GM21423 (cell line): ENCODE measurements around the gene TSHZ2.
A peak's percentile ranks its signal among the peaks of the same experiment; 100 is the strongest.
"Not testable (repeated sequence)": the region's sequence is repeated elsewhere in the genome, so short reads cannot be mapped to it uniquely, and the experiment has no call there.

Source experiments
- ATAC-seq: cut with Tn5 transposase; IDR thresholded peaks from one replicate; pipeline ENCODE4 v1.9.1; 2021; ENCODE audit warnings: mild to moderate bottlenecking, moderate library complexity; ENCODE audit not compliant: unreplicated experiment

Gene TSHZ2

GRCh38 chr20:53399083-53399482, 426.9 kb downstream of the TSHZ2 start:
- no peak for ATAC-seq

GRCh38 chr20:53399592-53400335, 427.6 kb downstream of the TSHZ2 start:
- no peak for ATAC-seq

DNA sequence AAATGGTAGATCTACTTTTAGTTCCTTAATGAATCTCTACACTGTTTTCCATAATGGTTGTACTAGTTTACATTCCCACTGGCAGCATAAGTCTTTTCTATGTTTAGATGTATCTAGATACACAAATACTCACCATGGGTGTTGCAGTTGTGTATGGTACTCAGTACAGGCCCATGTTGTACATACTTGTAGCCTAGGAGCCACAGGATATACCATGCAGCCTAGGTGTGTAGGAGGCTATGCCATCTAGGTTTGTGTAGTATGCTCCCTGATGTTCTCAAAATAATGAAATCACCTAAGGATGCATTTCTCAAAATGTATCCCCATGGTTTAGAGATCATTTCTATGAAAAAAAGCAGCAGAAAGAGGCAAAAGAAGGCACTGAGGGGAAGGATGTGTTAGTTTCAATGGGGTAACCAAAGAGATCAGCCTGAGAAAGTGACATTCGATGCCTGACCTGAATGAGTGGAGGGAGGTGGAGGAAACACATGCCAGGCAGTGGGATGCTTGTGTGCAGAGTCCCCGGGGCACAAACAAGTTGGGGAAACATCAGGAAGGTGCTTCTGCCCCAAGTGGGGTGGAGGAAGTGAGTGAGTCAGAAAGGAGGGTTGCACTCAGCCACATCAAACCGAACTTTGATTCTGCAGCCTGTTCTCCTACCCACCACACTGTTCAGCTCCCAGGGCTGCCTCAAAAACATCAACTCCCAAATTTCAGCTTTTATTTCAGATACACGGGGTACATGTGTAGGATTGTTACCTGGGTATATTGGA, 430.3 kb downstream of the TSHZ2 start:
- no peak for ATAC-seq

DNA sequence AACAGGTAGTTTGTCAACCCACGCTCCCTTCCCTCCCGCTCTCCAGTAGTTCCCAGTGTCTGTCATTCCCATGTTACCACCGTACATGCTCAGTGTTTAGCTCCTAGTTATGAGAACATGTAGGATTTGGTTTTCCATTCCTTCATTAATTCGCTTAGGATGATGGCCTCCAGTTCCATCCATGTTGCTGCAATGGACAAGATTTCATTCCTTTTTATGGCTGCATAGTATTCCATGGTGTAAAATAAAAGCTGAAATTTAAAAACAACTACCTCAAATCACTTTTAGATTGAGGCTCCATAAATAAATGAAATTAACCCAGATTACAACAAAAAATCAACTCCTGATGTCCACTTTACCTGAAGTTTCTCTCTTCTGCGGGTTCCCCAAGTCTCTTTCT, 430.9 kb downstream of the TSHZ2 start:
- ATAC-seq = no peak

GRCh38 chr20:53405139-53405538, 433.0 kb downstream of the TSHZ2 start:
- ATAC-seq = no peak

DNA sequence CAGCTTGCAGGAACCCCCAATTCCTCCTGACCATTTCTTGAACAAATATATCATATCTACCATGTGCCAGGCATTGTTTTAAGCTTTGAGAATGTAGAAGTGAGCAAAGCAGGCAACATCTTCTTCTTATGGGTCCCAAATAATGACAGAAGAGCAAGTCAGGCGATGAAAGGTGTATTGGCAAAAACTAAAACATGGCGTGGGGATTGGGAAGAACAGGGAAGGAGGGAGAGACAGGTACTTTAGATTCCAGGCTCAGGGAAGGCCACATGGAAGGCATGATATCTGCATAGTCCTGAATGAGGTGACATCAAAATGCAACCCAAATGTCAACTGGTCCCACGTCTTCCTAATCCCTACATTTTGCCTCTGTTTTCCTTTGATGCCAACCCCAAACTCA, 434.4 kb downstream of the TSHZ2 start:
- no peak for ATAC-seq

DNA sequence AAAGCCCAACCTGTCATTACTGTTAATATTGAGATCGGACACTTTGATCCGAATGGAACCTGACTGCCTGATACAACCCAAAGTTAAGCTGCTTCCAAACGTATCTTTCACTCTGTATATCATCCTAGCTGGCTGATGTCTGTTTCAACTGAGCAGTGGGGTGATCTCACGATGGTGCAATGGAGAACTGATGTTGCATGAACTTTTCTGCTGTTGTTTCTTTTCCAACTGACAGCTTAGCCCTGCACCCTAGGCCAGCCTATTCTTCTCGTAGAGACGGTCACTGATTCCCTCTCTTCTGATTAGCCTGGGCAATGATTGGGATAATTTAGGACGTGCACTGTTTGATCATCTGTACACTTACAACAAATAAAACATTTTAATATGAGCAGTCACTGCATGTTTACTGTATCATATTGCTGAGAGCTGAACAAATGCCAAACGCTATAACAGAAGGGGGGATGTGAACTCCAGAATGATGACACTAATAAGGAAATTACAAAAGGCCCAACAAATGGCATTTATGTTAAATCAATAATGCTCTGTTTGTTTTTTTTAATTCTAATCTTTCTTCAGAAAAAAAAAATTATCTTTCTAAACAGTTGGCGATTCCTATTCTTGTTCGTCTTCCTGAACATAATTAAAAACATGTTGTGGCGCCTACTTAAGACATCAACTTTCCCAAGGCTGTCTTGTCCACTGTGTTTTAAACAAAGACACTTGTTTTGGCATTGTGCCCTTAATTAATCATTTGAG, 436.7 kb downstream of the TSHZ2 start:
- no peak for ATAC-seq

DNA sequence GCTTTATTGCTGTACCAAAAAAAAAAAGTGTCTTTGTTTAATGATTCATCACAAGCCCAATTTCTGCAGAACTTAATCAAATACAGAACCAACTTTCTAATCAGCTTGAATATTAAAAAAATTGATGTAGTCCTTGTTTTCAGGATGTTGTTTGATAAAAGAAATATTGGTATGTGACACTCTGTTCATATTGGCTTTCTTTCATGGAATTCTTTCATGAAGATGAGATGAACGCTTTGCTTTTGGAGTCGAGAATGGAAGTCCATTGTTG, 437.2 kb downstream of the TSHZ2 start:
- ATAC-seq = no peak

DNA sequence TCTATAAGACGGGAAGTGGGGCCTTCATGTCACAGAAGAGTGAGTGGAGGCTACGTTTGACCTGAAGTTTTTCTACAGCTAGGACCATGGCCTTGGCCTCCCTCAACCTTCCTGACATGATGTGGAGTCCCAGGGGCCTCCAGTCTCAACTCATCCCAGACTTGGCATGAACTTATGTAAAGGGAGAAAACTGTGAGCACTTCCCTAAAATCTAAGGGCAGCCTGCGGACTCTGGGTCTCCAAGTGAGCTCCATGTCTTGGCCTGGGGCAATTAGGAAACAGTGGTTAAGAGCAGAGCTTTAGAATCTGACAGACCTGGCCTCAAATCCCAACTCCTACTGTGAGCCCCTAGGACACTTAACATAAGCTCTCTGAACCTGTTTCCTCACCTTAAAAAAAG, 439.0 kb downstream of the TSHZ2 start:
- no peak for ATAC-seq

DNA sequence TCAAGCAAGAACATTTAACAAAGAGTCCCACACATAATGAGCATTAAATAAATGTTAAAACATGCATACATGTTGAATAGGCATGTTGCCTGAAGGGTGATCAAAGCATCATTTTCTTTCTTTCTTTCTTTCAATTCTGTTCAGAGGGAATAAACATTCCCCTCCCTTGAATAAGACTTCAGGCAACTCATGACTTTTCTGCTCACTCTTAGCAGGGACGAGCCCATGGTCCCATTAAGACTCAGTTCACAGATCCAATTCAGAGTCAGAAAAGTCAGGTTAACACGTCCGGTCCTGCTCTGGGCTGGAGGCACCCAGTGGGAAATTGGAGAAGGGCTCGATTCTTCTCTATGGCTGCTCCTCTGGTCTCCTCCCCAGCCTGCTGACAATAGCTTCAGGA, 439.7 kb downstream of the TSHZ2 start:
- ATAC-seq = no peak

- ATAC-seq = no peak
Measured at GRCh38 chr20:53412577-53413185, 440.5 kb downstream of the TSHZ2 start.

DNA sequence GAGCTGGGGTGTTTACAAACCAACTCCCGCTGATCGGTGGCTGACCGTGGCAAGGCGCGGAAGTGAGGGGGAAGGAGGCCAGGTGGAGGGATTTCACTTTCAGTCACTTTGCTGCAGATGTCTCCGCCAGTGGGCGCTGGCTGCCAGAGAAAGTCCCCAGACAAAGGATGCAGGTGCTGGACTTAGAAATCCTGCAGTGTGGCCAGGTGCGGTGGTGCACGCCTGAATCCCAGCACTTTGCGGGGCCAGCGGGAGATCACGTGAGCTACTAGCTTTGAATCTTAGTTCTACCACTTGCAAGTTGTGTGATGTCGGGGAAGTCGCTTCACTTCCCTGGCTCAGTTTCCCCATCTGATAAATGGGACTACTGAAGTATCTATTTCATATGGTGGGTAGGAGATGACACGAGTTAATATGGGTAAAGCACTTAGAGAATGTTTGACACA, 441.1 kb downstream of the TSHZ2 start:
- ATAC-seq = peak; percentile 92

- not testable (repeated sequence) for ATAC-seq
Measured at GRCh38 chr20:53413845-53414244, 441.7 kb downstream of the TSHZ2 start.

DNA sequence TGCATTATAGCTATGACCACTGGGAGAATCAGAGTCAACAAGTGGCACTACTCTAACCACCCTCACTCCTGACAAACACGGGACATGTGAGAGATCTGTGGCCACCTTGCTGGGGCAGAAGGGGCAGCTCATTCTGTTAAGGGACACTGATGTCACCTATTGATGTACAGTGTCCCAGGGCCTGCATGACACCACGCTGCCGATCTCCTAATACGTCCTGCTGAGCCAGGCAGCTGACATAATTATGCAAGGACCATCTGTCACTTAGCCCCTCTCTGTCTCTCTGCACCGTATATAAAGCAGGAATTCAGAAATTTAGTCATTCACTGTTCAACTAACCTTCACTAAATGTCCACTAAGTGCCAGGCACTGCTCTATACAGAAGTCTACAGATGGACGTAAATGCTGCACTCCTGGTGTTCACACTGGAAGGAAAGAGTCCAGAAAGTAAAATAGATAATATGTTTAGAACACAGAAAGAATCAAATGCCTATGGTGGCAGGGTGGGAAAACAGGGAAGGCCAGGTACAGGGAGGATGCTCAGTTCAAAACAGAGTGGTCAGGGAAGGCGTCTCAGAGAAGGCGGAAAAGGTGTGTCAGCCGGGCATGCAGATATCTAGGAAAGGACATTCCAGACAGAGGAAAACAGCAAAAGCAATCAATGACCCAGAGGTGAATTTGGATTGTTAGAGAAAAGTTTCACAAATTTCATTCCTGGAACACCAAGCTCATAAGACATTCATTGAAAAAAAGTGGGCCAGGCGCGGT, 447.7 kb downstream of the TSHZ2 start:
- no peak for ATAC-seq

DNA sequence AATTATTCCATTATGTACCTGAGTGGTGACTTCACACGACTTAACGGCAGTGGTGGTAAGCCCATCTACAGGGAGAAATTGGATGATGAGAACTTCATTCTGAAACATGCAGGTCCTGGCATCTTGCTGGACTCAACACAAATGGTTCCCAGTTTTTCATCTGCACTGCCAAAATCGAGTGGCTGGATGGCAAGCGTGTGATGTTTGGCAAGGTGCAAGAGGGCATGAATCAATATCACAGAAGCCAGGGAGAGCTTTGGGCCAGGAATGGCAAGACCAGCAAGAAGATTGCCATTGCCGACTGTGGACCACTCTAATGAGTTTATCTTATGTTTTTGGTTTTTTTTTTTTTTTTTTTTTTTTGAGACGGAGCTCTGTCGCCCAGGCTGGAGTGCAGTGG, 449.2 kb downstream of the TSHZ2 start:
- ATAC-seq = no peak

GRCh38 chr20:53422039-53422438, 449.9 kb downstream of the TSHZ2 start:
- ATAC-seq = no peak

GRCh38 chr20:53423587-53424146, 451.5 kb downstream of the TSHZ2 start:
- no peak for ATAC-seq

DNA sequence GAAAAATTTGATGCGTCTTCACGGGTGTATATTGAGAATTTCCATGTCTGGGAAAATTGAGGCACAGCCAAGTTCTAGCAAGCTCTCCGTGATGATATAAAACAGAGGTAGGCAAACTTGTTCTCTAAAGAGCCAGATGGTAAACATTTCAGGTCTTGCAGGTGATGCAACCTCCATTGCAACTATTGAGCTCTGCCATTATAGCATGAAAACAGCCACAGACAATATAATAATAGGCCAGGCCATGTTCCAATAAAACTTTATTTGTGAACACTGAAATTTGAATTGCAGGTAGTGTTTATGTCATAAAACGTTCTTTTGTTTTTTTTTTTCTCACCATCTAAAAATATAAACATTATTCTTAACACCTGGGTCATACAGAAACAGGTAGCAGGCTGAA, 453.3 kb downstream of the TSHZ2 start:
- no peak for ATAC-seq

DNA sequence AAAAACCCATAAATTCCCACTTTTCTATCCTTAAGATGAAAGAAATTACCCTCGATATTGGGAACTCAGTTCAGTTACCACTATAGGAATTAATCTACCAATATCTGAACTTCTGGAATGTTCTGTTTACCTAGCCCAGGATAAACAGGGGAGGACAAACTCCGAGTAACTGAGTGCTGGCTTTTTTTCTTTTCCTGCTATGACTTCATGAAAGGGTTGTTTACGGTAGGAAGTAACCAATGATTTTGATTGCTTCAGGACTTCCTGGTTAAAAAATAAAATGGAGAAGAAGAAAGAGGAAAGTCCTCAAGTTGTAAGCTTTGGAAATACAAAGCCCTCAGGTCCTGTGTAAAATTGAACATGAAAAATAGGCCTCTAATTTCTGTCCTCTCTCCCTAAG, 453.8 kb downstream of the TSHZ2 start:
- ATAC-seq = no peak

DNA sequence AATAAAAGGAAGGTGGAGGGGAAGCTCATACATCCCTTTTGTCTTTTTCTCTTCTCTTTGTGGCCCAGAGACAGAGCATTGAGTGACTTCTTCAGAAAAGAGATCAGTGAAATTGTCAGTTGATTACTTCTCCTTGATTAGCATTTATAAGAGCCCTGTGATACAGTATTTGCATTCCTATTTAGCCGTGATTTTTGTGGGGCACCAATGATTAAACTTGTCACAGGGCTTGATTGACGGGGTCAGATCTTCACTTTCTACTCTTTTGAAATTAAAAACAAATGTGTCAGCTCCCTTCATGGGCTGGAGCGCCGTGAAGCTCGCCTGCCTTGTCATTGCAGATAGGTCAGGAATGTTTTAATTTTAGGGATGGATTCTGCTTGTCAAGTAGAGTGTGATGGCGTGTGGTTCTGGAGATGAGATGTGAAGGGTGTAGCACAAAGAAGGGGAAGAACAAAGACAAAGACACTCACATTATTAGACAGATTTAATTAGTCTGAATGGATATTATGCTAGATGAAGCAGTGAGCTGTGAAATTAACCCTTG, 454.7 kb downstream of the TSHZ2 start:
- ATAC-seq = no peak
